IMR-90 (cell line): ENCODE measurements around the gene PPL.

Experiments
- BHLHE40 ChIP-seq: fragments of 150-350 bp; IDR thresholded peaks from 2 replicates; pipeline ENCODE4 v1.6.1; 2016; ENCODE audit warnings: mild to moderate bottlenecking, low read depth, low read length
- MAZ ChIP-seq: IDR thresholded peaks from 2 replicates; pipeline ENCODE4 v1.6.1; 2012; ENCODE audit warnings: low read depth, mild to moderate bottlenecking, low read length, improper control_type of control experiment, moderate library complexity, borderline replicate concordance
- POLR2A ChIP-seq: IDR thresholded peaks from 2 replicates; pipeline ENCODE4 v1.6.1; 2012; ENCODE audit warnings: mild to moderate bottlenecking, low read depth, low read length
- TF ChIP-seq, protein P1 (sequence below): conservative IDR thresholded peaks from 2 replicates; pipeline ENCODE4 v1.5.1; 2012; ENCODE audit warnings: mild to moderate bottlenecking, low read depth, low read length, improper control_type of control experiment
- TF ChIP-seq, protein P2 (sequence below): fragments of 150-350 bp; IDR thresholded peaks from 2 replicates; pipeline ENCODE4 v1.6.1; 2016; ENCODE audit warnings: low read depth, mild to moderate bottlenecking, low read length, moderate library complexity, borderline replicate concordance

DNA sequence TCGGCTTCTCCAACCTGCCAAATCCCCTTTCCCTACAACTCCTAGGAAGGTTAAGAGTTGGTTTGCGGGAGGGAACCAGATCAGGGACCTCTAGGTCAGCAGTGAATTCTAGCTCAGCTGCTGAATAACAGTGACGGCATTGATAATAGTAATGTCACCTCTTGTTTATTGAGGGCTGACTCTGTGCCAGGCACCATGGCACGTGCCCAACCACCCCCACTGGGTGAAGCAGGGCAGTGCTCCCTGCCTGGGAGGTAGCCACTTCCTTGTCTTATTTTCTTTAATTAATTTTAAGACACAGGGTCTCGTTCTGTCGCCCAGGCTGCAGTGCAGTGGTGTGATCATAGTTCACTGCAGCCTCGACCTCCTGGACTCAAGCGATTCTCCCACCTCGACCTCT is 5.5 kb upstream of the PPL start:
- TF ChIP-seq, protein P1, sequence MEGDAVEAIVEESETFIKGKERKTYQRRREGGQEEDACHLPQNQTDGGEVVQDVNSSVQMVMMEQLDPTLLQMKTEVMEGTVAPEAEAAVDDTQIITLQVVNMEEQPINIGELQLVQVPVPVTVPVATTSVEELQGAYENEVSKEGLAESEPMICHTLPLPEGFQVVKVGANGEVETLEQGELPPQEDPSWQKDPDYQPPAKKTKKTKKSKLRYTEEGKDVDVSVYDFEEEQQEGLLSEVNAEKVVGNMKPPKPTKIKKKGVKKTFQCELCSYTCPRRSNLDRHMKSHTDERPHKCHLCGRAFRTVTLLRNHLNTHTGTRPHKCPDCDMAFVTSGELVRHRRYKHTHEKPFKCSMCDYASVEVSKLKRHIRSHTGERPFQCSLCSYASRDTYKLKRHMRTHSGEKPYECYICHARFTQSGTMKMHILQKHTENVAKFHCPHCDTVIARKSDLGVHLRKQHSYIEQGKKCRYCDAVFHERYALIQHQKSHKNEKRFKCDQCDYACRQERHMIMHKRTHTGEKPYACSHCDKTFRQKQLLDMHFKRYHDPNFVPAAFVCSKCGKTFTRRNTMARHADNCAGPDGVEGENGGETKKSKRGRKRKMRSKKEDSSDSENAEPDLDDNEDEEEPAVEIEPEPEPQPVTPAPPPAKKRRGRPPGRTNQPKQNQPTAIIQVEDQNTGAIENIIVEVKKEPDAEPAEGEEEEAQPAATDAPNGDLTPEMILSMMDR, result no peak
- TF ChIP-seq MAZ (no peak), BHLHE40 (no peak), POLR2A (no peak)
- TF ChIP-seq, protein P2, sequence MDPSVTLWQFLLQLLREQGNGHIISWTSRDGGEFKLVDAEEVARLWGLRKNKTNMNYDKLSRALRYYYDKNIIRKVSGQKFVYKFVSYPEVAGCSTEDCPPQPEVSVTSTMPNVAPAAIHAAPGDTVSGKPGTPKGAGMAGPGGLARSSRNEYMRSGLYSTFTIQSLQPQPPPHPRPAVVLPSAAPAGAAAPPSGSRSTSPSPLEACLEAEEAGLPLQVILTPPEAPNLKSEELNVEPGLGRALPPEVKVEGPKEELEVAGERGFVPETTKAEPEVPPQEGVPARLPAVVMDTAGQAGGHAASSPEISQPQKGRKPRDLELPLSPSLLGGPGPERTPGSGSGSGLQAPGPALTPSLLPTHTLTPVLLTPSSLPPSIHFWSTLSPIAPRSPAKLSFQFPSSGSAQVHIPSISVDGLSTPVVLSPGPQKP, result no peak
